CD4-positive, alpha-beta T cell treated with Interleukin-21 for 1 hour (primary cell): Measurements from ENCODE around the gene COBL.

ENCODE experiments used
- DNase-seq: peaks from one replicate; pipeline ENCODE4 v3.0.0-alpha.2; 2020

The COBL gene

DNA sequence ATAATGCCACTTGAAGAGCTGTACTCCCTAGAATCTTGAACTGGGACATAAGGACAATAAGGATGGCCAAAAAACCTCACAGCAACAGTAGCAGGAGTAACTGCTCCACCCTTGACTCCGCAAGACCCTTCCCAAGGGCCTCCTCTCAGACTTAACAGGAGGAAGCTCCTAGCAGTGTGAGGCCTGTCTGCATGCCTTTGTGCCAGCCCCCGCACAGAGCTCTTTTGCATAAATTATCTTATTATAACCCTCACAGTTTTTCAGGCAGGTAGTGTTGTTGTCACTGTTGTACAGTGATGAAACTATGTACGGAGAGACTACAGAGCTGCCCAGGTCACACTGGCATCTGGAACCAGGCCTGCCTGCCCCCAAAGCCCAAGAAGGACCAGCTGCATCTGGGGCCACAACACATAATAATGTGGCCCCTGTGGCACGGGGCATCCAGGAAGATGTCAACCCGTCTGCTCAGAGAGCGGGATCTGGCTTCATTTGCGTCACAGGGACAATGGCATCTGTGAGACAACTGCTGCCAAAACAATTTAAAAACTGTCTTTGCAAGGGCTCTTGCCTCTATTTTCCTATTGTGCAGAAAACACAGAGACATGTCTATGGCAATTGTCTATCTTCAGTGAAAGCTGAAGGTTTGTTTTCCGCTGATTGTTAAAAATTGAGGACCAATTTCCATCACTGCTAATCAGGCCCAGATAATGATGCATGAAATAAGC is 284.7 kb downstream of the COBL start:
- DNase-seq = no peak

- DNase-seq = no peak
Measured at GRCh38 chr7:51031216-51031615, 285.4 kb downstream of the COBL start.

DNA sequence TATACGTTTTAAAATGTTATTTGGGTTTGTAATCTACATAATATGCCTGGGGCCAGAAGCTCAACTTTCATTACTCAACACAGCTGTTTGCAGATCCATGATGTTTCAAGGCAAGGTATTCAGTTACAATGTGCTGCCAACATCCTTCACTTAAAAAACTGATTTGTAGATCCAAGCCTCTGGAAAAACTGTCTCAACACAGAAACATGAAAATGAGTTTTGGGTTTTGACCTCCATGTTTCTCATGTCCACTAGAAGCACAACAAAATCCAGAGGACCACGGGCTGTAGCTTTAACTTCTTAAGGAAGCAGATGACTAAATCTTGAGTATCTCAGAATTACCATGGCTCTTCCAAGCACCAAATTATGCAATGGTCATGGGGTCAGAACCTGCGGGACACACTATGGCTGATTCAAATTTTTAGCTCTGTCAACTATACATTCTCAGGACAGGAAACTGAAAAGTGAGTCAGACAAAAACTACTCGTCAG is 286.9 kb downstream of the COBL start:
- no peak for DNase-seq

GRCh38 chr7:51029131-51029530 is 287.5 kb downstream of the COBL start:
- DNase-seq = no peak

DNA sequence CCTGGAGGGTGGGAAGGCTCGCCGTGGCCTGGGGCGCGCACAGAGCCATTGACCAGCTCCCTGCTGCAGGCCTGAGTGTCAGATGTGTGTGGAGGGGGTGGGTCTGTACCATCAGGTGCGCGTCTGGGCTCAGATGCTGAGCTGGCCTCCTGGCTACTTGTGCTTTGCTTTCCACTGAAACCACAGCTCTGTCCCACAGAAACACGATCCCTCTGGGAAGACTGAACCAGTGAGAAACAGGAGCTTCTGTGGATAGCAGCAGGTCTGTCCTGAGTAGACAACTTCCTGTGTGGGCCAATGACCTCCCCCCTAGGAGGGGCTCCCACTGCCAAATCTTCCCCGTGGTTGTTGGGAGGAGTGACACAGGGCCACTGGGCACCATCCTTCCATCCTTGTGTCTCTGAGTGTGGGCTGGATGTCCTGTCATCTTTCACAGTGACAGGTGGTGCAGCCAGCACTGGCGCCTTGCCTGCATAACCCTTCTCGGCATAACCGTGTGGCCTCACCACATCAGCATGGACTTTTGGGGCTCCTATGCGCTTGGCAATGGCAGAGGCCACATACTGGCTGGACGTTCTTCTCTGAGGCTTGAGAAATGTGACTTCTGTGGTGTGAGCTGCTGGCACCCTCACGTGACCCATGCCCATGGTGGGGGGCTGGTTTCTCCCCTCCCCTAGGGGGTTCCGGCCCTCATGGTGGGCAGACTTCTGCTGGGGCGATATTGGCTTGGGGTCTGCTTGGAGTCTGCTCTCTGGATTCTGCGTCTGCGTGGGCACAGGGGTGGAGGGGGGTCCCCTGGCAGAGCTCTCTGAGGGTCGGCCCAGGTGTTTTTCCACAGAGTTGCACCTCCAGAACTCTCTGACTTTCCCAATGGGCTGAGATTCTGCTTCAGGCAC is 288.4 kb downstream of the COBL start:
- no peak for DNase-seq

GRCh38 chr7:51027106-51027934 is 289.3 kb downstream of the COBL start:
- no peak for DNase-seq

DNA sequence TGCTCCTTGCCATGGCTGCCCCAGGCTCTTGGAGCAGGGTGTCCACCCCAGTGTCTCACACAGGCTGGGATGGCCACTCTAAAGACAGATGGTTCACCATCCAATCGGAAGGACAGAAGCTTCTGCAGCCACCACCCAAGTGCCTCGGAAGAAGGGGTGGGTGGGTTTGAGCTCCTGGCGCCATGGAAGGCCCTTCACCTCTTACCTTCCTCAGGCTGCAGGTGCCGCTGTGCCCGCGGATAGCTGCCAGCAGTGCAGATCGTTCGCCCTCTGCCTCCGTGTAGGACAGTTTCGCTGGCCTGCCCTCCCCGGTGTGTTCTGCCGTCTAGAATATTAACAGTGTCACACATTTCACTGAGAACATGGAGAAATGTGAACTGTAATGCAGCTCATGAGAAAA is 290.3 kb downstream of the COBL start:
- no peak for DNase-seq

DNA sequence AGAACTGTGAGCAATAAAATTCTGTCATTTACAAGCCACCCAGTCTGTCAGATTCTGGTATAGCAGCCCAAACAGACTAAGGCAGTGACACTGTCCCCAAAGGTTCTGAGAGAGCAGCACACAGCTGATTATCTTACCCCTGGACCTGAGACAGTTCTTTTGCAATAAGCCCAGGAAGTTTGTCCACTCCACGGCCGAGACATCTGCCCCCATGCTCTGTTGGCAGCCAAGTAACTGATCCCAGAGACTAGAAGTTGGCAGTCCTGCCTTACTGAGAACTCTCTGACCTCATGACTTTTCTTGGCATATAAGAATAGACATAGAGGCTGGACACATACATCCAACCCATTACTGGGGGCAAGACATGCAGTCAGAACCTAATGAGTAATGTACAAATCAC is 290.9 kb downstream of the COBL start:
- no peak for DNase-seq

GRCh38 chr7:51024867-51025266 is 291.7 kb downstream of the COBL start:
- DNase-seq = no peak

- DNase-seq = no peak
Measured at GRCh38 chr7:51023547-51023946, 293.1 kb downstream of the COBL start.

DNA sequence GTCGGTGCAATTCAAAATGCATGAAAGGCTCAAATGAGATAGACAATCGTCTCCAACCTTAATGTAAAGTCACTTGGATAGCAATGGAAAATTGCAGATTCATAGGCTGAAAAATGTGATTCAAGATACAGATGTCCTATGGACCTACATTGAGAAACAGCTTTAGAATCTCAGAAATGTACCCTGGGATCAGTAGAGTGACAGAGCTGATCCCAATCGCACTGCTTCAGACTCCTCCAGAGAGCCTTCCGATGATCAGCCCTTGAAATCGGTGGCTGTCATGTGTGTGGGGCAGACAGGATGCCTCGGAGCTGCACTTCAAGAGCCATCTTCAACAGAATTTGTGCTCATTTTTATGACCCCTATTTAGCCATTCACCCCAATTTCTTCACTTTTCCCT is 293.8 kb downstream of the COBL start:
- no peak for DNase-seq

DNA sequence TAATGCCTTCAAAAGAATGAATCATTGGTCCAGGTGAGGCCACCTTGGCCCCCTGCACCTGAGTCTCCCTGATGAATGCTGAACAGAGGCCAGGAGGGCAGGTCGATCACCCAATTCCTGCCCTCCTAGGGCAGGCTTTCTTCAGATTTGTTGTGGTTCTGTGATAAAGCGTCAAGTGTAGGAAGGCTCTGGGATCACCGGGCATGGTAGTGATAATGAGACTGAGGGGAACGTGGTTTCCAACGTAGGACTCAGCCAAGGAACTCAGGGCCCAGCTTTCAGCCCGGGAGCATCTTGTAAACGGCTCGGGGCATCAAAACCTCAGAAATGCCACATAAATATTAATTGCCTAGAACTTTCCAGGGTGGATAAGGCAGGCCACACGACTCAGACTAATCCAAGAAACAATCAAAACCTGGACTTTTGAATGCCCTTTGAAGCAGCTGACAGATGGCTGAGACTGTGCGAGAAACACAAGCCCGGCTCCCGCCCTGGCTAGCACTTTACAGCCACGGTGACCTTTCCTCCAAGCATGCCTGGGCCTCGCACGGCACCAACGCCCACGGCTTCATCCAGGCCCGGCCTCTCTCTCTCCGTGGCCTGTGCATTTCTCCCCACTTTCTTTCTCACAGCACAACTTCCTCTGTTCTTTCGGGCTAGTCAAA is 294.6 kb downstream of the COBL start:
- DNase-seq = no peak

- no peak for DNase-seq
Measured at GRCh38 chr7:51020944-51021343, 295.7 kb downstream of the COBL start.

DNA sequence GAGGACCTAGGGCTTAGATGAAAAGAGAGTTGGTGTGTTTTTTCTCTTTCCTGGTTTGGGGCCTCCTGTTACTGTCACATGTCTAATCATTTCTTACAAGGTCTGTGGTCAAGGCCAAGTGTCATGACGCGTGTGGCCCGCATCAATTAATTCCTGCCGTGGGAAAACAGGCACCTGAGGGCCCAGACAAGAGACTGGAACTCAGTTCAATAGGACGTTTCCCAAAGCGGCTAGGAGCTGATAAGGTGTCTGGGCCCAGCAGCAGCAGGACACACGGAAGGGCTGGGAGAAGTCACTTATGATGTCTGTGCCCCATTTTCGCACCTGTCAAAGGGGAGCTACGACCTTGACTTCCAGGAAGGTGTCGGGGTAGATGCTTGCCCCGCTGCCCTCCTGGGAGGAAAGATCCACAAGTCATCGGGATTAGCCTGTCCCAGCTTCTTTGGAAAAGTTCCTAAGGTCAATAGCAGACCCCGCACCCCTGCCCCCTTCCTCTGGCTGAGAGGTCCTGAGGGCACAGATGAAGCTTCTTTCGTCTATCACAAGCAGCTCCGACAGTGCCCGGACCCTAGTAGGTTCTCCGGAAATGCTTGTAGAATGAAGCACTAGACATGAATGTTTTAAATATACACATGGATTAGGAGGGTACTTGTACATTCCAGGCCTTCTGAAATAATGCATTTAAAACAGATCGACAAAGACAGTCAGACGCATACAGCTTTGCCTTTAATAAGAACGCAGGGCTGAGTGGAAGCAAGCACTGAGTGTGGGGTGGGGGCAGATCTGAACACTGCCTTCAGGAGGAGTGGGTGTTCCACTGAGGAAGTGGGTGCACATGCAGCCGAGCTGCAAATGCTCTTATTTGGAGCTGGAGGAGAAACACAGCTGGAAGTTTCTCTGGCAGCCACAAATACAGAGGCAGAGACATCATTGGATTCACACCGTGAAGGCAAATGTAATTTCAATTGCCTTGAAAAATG is 296.4 kb downstream of the COBL start:
- no peak for DNase-seq

DNA sequence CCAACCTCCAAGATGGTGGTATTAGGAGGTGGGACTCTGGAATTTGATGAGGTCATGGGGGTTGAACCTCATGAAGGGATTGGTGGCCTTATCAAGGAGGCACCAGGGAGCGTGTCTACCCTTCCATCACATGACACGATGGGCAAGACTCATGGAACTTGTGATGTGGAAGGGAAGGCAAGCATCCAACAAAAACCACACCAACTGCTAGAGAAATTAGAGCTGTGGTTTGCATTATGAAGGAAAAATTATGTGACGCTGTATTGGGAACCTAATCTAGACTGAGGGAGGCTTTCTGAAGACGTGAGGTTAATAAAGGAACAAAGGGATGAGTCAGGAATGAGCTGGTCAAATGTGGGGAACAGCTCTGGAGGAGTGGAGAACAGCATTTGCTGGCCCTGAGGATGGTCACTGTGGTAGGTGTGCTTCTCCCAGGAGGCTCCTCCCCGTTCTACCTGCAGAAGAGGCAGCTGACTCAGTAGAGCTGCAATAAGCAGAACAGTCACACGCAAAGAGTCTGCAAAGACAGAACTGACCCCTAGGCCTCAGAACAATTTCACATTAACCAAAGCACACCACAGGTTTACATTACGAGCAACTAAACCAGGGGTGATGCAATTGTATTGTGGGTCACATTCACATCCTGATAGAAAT is 297.3 kb downstream of the COBL start:
- DNase-seq = no peak

GRCh38 chr7:51017576-51018535 is 298.8 kb downstream of the COBL start:
- no peak for DNase-seq

DNA sequence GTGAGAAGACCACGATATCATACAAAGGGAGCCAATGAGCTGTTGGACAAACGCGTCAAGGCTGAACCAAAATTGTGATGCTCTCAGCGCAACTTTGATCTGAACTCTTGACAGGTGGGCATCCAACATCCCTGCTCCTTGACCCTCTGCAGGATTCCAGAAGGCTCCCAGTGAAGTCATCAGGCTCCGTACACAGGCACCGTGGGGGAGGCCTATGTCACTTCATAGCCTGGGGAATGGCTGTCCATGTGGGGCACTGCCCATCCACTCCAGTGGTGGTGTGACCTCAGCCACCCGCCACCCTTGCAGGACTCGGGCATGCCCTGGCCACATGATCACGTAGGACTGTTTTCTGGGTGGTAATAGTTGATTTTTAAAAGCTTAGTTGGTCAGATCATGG is 300.1 kb downstream of the COBL start:
- no peak for DNase-seq

DNA sequence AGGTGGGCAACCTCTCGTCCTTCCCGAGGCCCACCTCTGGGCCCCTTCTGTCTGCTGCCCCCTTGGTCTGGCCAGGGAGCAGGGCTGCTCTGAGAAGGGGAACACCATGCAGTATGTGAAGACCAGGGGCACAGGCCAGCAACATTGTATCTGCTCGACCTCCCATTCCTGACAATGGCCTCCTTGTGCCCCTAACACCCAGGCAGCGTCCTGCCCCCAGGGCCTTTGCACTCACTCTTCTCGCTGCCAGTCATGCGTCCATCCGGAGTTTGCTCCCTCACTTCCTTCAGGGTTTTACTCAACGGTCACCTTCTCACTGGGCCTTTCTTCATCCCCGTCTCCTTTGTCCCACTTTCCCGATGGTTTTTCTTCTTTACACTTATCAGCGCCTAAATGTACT is 301.0 kb downstream of the COBL start:
- DNase-seq = no peak

DNA sequence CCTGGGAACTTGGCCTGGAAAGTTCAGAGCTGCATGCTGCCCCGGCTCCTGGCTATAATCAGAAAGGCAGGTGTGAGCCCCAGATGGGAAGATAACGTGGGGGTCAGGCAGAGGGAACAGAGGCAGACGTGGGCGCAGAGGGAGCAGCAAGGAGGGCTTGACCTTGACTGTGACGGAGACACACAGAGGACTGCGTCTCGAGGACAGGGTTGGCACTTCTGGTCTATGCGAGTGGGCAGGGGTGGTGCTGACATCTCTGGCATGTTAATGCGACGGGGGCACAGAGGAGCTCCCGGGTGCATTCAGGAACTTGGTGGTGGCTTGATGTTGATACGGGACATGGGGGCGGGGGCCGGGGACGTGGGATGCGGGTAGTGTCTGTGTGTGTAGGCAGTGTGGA is 301.8 kb downstream of the COBL start:
- DNase-seq = no peak
